ENCODE data around the gene DAB2IP. TPM values are rescaled to one million over a fixed set of nuclear protein-coding genes. Genes with fewer than 3 reads are reported as not detected.

Gene DAB2IP
- total RNA-seq, 4 donors from 2014 or later: 55.2 to 76.0 (median 60.5) TPM

- DNase-seq: peak in 1 of 3 donors; percentile 33
- Histone ChIP-seq H3K4me1 (no peaks in the 10 kb centered on the region), H3K27me3 (no peaks in the 10 kb centered on the region), H3K36me3 (no peaks in the 10 kb centered on the region), H3K9me3 (no peaks in the 10 kb centered on the region), H3K27ac (no peak overlapping the region), H3K4me3 (no peak overlapping the region)
- TF ChIP-seq CTCF (IDR thresholded peaks at IDR 0.05) (no peak), POLR2A (IDR thresholded peaks at IDR 0.05) (no peak)
These were observed 173.7 kb downstream of the DAB2IP start for GRCh38 chr9:121825031-121825691.

GRCh38 chr9:121826711-121827110 lies 175.3 kb downstream of the DAB2IP start:
- H3K9me3 ChIP-seq: no peaks in the 10 kb centered on the region
- H3K27ac ChIP-seq: no peak overlapping the region
- no peaks in the 10 kb centered on the region for H3K27me3 ChIP-seq
- H3K4me3 ChIP-seq: no peak overlapping the region
- TF ChIP-seq POLR2A (IDR thresholded peaks at IDR 0.05) (no peak), CTCF (IDR thresholded peaks at IDR 0.05) (no peak)
- DNase-seq: peak in 1 of 3 donors; percentile 35
- H3K36me3 ChIP-seq: no peaks in the 10 kb centered on the region
- H3K4me1 ChIP-seq: no peaks in the 10 kb centered on the region

- no peak overlapping the region for H3K4me3 ChIP-seq
- TF ChIP-seq POLR2A (IDR thresholded peaks at IDR 0.05) (no peak), CTCF (IDR thresholded peaks at IDR 0.05) (no peak)
These were observed 176.0 kb downstream of the DAB2IP start for GRCh38 chr9:121827251-121827967.

GRCh38 chr9:121830441-121831140 lies 179.2 kb downstream of the DAB2IP start:
- no peak for TF ChIP-seq CTCF (IDR thresholded peaks at IDR 0.05)
- no peak for TF ChIP-seq POLR2A (IDR thresholded peaks at IDR 0.05)
- peak in 2 of 3 donors; percentile 4 to 15 for DNase-seq
- no peaks in the 10 kb centered on the region for H3K36me3 ChIP-seq
- H3K27me3 ChIP-seq: no peaks in the 10 kb centered on the region
- H3K9me3 ChIP-seq: no peaks in the 10 kb centered on the region
- no peak overlapping the region for H3K27ac ChIP-seq
- H3K4me1 ChIP-seq: no peaks in the 10 kb centered on the region
- H3K4me3 ChIP-seq: no peak overlapping the region

More at GRCh38 chr9:121827251-121827967, 176.0 kb downstream of the DAB2IP start:
- Histone ChIP-seq H3K9me3 (no peaks in the 10 kb centered on the region), H3K4me1 (no peaks in the 10 kb centered on the region), H3K27ac (no peak overlapping the region), H3K36me3 (no peaks in the 10 kb centered on the region), H3K27me3 (no peaks in the 10 kb centered on the region)
- DNase-seq: peak in 1 of 3 donors; percentile 36

- no peaks in the 10 kb centered on the region for H3K27me3 ChIP-seq
- no peak overlapping the region for H3K4me3 ChIP-seq
- H3K27ac ChIP-seq: no peak overlapping the region
- no peaks in the 10 kb centered on the region for H3K36me3 ChIP-seq
- TF ChIP-seq POLR2A (IDR thresholded peaks at IDR 0.05): no peak
- TF ChIP-seq CTCF (IDR thresholded peaks at IDR 0.05): no peak
- peak in 2 of 3 donors; percentile 8 to 30 for DNase-seq
- no peaks in the 10 kb centered on the region for H3K4me1 ChIP-seq
- no peaks in the 10 kb centered on the region for H3K9me3 ChIP-seq
These were observed 180.4 kb downstream of the DAB2IP start for GRCh38 chr9:121831869-121832268.
